Hepatocyte (in vitro differentiated cells): ENCODE results near the gene KDM6A.

ENCODE experiments used
- EZH2 ChIP-seq: fragments of 200-600 bp; sonication (generic); IDR thresholded peaks from 2 replicates; pipeline ENCODE4 v1.6.1; 2016; ENCODE audit warnings: antibody characterized with exemption, mild to moderate bottlenecking, borderline replicate concordance
- EZH2phosphoT487 ChIP-seq: fragments of 200-600 bp; sonication (generic); IDR thresholded peaks from one replicate; pipeline ENCODE4 v1.6.1; 2018; ENCODE audit warnings: antibody characterized with exemption, mild to moderate bottlenecking, low read depth, moderate library complexity; ENCODE audit not compliant: unreplicated experiment, severe bottlenecking
- TF ChIP-seq, protein P1 (sequence below): fragments of 200-600 bp; sonication (generic); IDR thresholded peaks from 2 replicates; pipeline ENCODE4 v1.5.1; 2016; ENCODE audit warnings: antibody characterized with exemption, mild to moderate bottlenecking; ENCODE audit not compliant: poor library complexity

DNA sequence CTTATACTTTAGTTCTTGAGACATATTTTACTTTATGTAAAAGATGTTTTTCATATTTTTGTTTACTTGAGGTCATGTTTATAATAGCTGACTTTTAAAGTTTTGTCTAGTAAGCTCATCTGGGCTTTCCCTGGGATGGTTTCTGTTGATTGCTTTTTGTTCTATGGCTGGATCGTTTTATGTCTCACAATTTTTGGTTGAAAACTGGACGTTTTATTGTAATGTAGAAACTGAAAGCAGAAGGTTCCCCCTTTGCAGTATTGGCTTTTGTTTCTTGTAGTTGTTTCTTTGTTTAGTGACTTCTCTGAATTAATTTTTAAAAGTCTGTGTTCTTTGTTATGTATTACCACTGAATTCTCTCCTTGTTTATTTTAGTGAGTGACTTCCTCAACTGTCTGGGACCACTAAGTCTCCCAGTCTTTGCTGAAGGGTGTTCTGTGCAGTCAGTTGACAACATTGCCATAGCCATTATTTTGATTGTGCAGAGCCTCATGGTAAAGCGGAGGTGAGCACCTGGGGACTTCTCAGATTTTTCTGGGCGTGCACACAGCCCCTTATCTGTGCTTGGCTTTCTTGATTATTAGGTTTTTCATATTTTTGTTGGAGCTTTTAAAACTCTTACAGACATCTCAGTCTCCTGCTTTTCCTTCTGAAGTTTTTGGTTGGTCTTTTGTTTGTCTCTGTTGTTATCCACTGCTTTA is 31.0 kb downstream of the KDM6A start:
- TF ChIP-seq, protein P1, sequence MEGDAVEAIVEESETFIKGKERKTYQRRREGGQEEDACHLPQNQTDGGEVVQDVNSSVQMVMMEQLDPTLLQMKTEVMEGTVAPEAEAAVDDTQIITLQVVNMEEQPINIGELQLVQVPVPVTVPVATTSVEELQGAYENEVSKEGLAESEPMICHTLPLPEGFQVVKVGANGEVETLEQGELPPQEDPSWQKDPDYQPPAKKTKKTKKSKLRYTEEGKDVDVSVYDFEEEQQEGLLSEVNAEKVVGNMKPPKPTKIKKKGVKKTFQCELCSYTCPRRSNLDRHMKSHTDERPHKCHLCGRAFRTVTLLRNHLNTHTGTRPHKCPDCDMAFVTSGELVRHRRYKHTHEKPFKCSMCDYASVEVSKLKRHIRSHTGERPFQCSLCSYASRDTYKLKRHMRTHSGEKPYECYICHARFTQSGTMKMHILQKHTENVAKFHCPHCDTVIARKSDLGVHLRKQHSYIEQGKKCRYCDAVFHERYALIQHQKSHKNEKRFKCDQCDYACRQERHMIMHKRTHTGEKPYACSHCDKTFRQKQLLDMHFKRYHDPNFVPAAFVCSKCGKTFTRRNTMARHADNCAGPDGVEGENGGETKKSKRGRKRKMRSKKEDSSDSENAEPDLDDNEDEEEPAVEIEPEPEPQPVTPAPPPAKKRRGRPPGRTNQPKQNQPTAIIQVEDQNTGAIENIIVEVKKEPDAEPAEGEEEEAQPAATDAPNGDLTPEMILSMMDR: no peak
- no peak for TF ChIP-seq EZH2phosphoT487
- no peak for TF ChIP-seq EZH2
